ENCODE results near the gene GBX2.

GBX2 gene

DNA sequence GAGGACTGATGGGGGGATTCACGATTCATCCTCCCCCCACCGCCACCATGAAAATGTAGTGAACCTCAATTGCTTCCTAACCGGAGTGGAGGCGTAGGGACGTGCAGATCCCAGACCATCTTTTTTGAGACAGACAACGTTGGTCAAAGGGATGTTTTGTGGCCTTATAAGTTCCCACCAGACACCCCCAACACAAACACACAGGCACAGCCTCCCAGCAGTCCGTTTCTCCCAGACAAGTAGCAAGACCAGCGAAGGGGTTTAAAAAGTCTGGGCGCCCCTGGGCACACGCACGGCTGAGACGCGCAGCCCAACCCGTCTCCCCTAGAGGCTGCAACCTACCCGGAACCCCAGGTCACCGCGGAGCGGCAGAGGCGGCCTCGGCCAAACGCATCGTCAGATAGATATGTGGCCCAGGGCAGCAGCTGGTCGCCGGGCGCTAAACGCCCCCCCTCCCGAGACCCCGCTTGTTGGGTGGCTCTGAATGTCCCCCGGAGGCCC, 1.3 kb downstream of the GBX2 start:
- DNase-seq: no peak

GRCh38 chr2:236165842-236166795, 2.1 kb downstream of the GBX2 start:
- no peak for DNase-seq

DNA sequence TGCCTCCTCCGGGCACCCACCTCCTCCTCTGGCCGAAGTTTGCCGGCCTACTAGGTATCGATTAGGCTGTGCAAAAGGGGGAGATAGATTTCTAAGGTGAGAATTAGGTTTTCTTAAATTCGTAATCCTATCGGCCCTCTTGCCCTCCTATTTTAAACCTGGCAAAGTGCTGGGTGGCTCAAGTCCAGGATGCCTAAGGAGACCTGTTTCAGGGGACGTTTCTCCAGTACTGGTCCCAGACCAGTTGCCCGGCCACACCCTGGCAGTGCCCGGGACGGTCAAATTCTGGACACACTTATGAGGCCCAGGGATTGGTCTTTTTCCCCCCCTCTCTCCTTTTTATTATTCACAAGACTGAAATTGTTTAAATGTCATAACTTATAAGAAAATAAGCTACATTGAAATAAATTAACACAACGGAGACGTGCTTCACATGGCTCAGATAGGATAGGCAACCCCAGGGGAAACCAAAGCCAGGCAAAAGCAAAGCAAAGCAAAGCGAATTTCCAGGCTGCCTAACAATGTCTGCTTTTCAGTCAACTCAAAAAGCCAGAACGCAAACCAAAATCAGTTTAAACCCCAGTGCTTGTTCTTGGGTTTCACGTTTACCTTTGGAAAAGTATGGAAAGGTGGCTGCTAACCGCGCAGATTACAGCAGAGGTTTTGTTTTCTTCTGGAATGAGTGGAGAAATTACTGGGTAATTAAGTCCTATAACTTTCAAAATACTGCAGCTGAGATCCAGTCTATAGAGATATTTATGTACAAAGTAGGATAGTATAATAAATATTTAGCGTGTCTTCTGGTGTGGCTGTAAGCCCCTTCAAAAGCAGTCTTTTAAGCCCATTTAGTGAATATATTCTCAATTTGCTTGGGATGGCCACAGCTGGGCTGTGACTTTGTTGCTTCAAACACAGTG, 3.0 kb downstream of the GBX2 start:
- no peak for DNase-seq

- no peak for DNase-seq
Measured at GRCh38 chr2:236164201-236164924, 3.8 kb downstream of the GBX2 start.

DNA sequence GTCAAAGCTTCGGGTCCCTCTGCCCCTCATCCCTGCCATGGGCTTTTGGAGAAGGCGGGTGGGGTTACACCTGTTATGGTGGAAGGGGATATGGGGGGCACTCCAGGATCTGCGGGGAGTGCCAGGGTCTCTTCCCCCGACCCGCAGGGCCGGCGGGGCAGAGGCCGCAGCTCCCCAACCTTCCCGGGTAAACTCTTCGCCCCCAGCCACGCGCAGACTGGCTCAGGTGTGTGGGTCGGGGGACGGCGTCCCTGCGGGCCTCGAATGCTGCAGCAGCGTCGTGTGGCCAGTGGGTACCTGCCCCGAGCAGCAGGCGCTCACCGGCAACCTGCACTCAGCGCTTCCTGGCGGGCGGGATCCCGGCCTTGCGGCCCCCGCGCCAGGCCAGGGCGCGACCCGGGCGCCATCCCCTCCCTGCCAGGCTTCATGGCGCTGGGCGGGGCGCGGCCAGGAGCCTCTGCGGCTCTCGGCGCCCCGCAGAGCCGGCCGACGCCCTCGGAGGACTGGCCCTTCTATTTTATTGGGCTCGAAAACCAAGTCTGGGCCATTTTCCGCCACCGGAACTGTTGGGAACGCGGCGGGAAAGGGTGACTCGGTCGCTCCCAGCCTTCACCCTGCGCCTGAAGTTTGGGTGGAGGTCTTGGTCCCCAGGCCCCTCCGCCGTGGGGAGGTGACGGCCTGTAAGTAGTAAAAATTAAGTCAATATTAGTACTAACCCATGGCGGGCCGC, 4.5 kb downstream of the GBX2 start:
- no peak for DNase-seq

DNA sequence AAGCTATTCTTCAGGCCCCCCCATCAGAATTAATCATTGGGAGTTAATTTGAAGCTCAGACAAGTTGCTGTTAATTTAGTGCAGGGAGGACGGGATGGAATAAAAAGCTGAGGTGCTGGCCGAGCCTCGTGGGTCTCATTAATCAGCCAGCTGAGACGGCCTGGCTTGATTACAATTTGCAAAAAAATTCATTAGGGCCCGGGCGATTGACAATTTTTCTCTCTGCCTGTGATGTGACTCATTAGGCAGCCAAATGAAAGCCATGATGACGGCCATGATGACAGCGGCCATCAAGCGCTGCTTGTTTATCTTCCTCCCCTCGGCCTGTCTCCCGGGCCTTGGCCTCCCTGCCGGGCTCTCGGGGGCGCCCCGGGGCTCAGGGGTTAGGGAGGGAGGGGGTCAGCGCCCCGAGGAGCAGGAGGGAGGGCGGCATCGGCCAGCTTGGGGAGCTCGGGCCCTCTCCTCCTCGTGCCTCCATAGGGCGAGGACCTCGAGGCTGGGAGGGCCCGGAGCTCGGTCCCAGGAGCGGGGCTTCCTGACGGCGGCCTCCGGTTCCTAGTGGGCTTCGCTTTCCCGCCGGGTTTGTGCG, 5.2 kb downstream of the GBX2 start:
- DNase-seq: no peak

GRCh38 chr2:236162031-236162845, 5.9 kb downstream of the GBX2 start:
- DNase-seq: no peak

- DNase-seq: no peak
Measured at GRCh38 chr2:236161531-236161930, 6.7 kb downstream of the GBX2 start.

DNA sequence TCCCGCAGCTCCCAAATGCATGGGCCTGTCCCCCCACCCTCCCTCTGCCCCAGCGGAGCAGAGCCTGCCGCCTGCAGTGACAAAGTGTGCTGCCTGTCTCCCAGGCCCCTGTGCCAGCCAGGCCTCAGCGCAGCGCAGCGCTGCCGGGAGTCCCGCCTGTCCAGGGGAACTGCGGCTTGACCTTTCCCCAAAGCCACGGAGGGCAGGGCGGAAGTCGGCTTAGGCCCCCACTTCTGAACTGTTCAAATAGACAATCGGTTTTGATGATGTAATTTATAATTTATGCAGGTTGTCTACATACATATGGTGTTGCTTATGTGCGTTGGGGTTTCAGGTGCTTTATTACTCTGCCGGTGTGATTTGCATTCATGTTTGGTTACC, 7.1 kb downstream of the GBX2 start:
- no peak for DNase-seq

- no peak for DNase-seq
Measured at GRCh38 chr2:236160366-236161081, 7.7 kb downstream of the GBX2 start.

DNA sequence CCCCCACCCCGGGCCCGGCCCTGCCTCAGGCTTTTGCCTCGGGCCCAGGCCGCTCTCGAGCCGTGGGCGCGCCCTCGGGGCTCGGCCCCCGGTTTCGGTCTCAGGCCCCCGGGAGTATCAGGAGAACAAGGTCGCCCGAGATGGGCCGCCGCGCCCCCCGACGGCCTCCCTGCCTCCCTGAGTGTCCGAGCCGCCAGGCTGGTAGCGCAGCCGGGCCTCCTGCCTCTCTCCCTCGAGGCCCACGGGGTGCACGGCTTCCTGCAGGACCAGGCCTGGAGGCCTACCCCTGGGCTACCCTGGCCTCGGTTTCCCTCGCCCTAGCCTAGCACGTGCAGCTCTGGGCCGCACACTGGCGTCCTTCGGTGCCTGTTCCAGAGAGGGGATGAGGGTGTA, 8.4 kb downstream of the GBX2 start:
- no peak for DNase-seq

DNA sequence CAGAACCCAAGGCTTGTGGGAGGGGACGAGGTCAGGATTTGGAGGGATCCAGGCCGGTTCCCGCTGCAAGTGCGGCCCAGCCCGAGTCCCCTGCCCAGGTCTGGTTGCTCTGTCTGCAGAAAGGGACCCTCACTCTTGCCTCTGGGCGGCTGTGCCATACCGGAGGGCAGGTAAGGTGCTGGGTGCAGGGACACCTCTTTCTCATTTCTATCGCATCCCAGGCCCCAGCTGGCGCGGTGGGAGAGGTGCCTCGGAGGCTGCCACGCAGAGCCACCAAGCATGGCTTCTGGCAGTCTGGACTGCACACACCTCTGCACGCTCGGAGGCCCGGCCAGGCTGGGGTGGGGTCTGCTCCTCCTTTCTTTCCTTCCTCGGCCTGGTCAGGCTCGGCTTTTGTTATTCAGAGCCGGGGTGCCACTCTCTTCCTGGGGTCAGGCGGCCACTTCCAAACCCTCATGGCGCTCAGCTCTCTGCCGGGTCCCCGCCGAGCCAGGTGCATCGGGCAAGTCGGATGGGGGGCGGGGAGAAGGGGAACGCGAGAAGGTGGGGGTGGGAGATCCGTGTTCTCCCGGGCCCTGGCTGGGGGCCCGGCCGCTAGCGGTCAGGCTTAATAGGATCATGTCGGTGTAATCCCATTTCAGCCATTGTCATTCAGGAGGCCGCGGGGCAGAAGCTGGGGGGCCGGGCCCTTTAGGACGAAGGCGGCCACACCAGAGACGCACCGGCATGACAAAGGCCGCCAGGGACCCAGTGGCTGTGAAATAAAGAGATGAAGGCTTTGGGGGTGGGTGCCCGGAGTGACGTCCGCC, 9.0 kb downstream of the GBX2 start:
- no peak for DNase-seq

GRCh38 chr2:236157815-236158498, 10.2 kb downstream of the GBX2 start:
- DNase-seq: no peak

DNA sequence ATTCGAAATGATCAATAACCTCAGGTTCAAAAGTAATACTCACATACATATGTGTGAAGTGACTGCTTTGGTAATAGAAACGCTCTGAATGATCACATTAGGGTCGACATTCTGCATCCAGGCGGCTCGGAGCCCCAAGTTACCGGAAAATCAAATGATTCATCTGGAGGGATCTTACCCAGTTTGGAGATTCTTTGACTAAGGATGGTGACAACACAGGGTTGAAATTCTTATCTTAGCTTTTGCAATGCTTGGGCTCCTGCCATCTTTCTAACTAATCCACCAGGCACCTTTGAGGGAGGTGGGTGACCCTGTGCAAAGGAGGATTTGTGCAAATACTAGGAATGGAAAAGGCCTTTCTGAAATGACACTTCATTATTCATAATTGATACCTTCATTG, 10.8 kb downstream of the GBX2 start:
- DNase-seq: no peak

DNA sequence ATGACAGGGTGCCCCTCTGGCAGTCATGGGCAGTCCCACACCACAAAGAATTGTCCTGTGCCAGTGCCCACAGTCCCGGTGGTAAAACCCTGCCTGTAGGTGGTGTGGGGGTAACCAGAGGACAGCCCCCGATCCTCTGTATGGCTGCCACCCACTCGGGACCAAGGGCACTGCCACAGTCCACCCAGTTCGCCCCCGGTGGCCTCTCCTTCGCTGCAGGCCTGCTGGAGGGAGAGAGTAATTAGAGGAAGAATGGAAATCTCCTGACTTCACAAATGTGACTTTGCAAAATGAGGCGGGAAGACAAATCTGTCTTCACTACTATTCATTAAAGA, 11.4 kb downstream of the GBX2 start:
- no peak for DNase-seq

DNA sequence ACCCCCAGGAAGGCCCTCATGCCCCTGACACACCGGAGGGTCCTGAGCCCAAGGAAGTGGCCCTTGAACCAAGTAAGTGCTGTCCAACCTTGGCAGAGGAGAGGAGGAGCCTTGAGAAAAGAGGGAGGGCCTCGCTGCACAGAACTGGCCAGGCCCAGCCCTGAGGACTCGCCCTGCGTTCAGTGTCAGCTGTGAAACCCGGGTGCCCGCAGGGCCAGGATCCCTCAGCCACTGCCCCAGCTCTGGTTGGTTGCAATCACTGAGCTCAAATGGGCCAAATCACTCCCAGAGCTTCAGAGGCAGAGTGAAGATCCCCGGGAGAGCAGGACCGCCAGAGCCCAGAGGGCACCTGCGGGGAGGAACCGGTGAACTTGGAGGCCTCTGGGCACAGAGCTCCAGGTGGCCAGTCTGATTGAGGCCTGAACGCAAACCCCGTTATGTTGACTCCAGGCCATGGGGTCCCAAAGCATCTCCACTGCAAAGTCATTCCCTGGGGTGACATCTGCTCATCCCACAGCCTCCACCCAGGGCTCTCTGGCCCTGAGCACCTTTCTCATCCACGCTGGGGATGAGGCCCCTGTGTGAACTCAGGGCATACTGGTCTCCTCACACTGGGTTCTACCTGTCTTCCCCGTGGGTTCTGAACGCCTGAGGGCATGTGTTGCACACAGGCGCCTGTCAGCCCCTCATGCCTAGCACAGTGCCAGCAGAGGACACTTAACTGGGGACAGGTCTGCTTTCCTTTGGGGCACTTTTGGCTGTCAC, 11.9 kb downstream of the GBX2 start:
- DNase-seq: no peak

- no peak for DNase-seq
Measured at GRCh38 chr2:236155406-236155805, 12.8 kb downstream of the GBX2 start.

GRCh38 chr2:236146436-236146835, 21.8 kb downstream of the GBX2 start:
- DNase-seq: no peak

Data from NCI-H187 treated with DMSO at 0.1 percent for 48 hours (cell line).